IMR-90 (cell line): ENCODE data around the gene ATG101. TPM values are rescaled to one million over a fixed set of nuclear protein-coding genes. Genes with fewer than 3 reads are reported as not detected.

Experiments
- ATAC-seq: fragments of 200-7000 bp; cut with Tn5 transposase; 2 replicates; pipeline ENCODE4 v1.9.1; 2020; ENCODE audit warnings: low read depth, mild to moderate bottlenecking, moderate library complexity
- BruUV-seq: library from RNA; stranded (reverse); fragments of 400-500 nt; replicated peaks from 2 replicates; lab custom pipeline; 2021; lab: Mats Ljungman, UMichigan
- CTCF ChIA-PET: fragments of 300-600 bp; formaldehyde crosslinking; extraction: SDS; loops from one replicate; lab custom pipeline; 2021; ENCODE audit warnings: antibody characterized with exemption; lab: Yijun Ruan, JAX
- POLR2A ChIA-PET: fragments of 300-600 bp; sonication (Branson Sonifier 250); formaldehyde crosslinking; loops from one replicate; lab custom pipeline; 2022; ENCODE audit warnings: antibody characterized with exemption; ENCODE audit not compliant: unreplicated experiment; lab: Charles Lee
- DNase-seq: peaks from one replicate; pipeline ENCODE4 v3.0.0; 2013
- H2AFZ ChIP-seq: replicated peaks from 2 replicates; pipeline ENCODE3; 2013; ENCODE audit warnings: low read length, mild to moderate bottlenecking; ENCODE audit not compliant: poor library complexity
- H2AK5ac ChIP-seq: 2 replicates; pipeline ENCODE4 v1.6.1; 2013; ENCODE audit warnings: low read depth, low read length, inconsistent platforms
- H2AK9ac ChIP-seq: replicated peaks from 2 replicates; pipeline ENCODE3; 2013; ENCODE audit warnings: mild to moderate bottlenecking, low read depth, low read length, moderate library complexity; ENCODE audit not compliant: poor library complexity
- H2BK120ac ChIP-seq: 2 replicates; pipeline ENCODE4 v1.6.1; 2013; ENCODE audit warnings: low read depth, low read length, inconsistent platforms
- H2BK15ac ChIP-seq: 3 replicates; pipeline ENCODE4 v1.6.1; 2013; ENCODE audit warnings: low read depth, low read length, inconsistent platforms
- H2BK20ac ChIP-seq: 2 replicates; pipeline ENCODE4 v1.6.1; 2013; ENCODE audit warnings: low read depth, mild to moderate bottlenecking, inconsistent platforms, low read length, moderate library complexity
- H2BK5ac ChIP-seq: 2 replicates; pipeline ENCODE4 v1.6.1; 2013; ENCODE audit warnings: mild to moderate bottlenecking, low read depth, low read length, inconsistent platforms; ENCODE audit not compliant: poor library complexity, severe bottlenecking
- H3K14ac ChIP-seq: replicated peaks from 2 replicates; pipeline ENCODE4 v1.6.1; 2013; ENCODE audit warnings: low read depth, low read length, inconsistent platforms
- H3K18ac ChIP-seq: 2 replicates; pipeline ENCODE4 v1.6.1; 2013; ENCODE audit warnings: low read depth, low read length, control low read depth
- H3K23ac ChIP-seq: 2 replicates; pipeline ENCODE4 v1.6.1; 2013; ENCODE audit warnings: low read depth, low read length, inconsistent platforms
- H3K27ac ChIP-seq: 2 replicates; pipeline ENCODE4 v1.5.1; 2013; ENCODE audit warnings: mild to moderate bottlenecking, control low read depth, low read length; ENCODE audit not compliant: insufficient read depth
- H3K27me3 ChIP-seq: 2 replicates; pipeline ENCODE4 v1.6.1; 2013; ENCODE audit warnings: low read length; ENCODE audit not compliant: control insufficient read depth, insufficient read depth
- H3K36me3 ChIP-seq: 2 replicates; pipeline ENCODE4 v1.6.1; 2013; ENCODE audit warnings: low read length, mixed read lengths; ENCODE audit not compliant: control insufficient read depth, insufficient read depth
- H3K4ac ChIP-seq: 2 replicates; pipeline ENCODE4 v1.6.1; 2013; ENCODE audit warnings: low read depth, low read length, inconsistent platforms
- H3K4me1 ChIP-seq: 2 replicates; pipeline ENCODE4 v1.6.1; 2013; ENCODE audit warnings: low read length, mixed read lengths; ENCODE audit not compliant: control insufficient read depth, insufficient read depth
- H3K4me2 ChIP-seq: 2 replicates; pipeline ENCODE4 v1.6.1; 2013; ENCODE audit warnings: low read depth, mild to moderate bottlenecking, control low read depth, low read length, moderate library complexity
- H3K4me3 ChIP-seq: 2 replicates; pipeline ENCODE4 v1.5.1; 2013; ENCODE audit warnings: low read depth, mild to moderate bottlenecking, control low read depth, low read length, moderate library complexity; ENCODE audit not compliant: insufficient read depth
- H3K56ac ChIP-seq: 2 replicates; pipeline ENCODE4 v1.6.1; 2013; ENCODE audit warnings: low read length, inconsistent platforms; ENCODE audit not compliant: insufficient read depth; ENCODE audit errors: extremely low read depth
- H3K79me1 ChIP-seq, 2 experiments: 2 replicates each; pipeline ENCODE4 v1.6.1; 2013; ENCODE audit warnings: low read length in 2 of 2, inconsistent platforms in 1 of 2, low read depth in 1 of 2
- H3K9ac ChIP-seq: 2 replicates; pipeline ENCODE4 v1.6.1; 2013; ENCODE audit warnings: low read depth, low read length, control low read depth
- H3K9me1 ChIP-seq: 2 replicates; pipeline ENCODE4 v1.6.1; 2013; ENCODE audit warnings: low read length, inconsistent platforms; ENCODE audit not compliant: insufficient read depth
- H3K9me3 ChIP-seq: 2 replicates; pipeline ENCODE4 v1.6.1; 2013; ENCODE audit warnings: low read length; ENCODE audit not compliant: control insufficient read depth, insufficient read depth
- H4K20me1 ChIP-seq: 2 replicates; pipeline ENCODE4 v1.6.1; 2013; ENCODE audit warnings: low read length, inconsistent platforms; ENCODE audit not compliant: insufficient read depth
- H4K5ac ChIP-seq: 2 replicates; pipeline ENCODE4 v1.6.1; 2013; ENCODE audit warnings: mild to moderate bottlenecking, low read depth, low read length, control low read depth
- H4K8ac ChIP-seq, 2 experiments: 2 replicates each; pipeline ENCODE4 v1.6.1; 2013; ENCODE audit warnings: low read depth in 2 of 2, low read length in 2 of 2, control low read depth in 1 of 2, inconsistent platforms in 1 of 2
- H4K91ac ChIP-seq: 2 replicates; pipeline ENCODE4 v1.6.1; 2013; ENCODE audit warnings: low read depth, low read length, inconsistent platforms; ENCODE audit not compliant: insufficient read depth
- BHLHE40 ChIP-seq: fragments of 150-350 bp; IDR thresholded peaks from 2 replicates; pipeline ENCODE4 v1.6.1; 2016; ENCODE audit warnings: mild to moderate bottlenecking, low read depth, low read length
- CEBPB ChIP-seq: IDR thresholded peaks from 2 replicates; pipeline ENCODE4 v1.6.1; 2012; ENCODE audit warnings: low read depth, low read length, improper control_type of control experiment
- CHD1 ChIP-seq: IDR thresholded peaks from 2 replicates; pipeline ENCODE4 v1.6.1; 2012; ENCODE audit warnings: low read depth, low read length, improper control_type of control experiment
- CTCF ChIP-seq: conservative IDR thresholded peaks from 2 replicates; pipeline ENCODE4 v1.5.1; 2012; ENCODE audit warnings: mild to moderate bottlenecking, low read depth, low read length, improper control_type of control experiment
- FOS ChIP-seq: fragments of 150-350 bp; IDR thresholded peaks from 2 replicates; pipeline ENCODE4 v1.6.1; 2016; ENCODE audit warnings: low read depth, low read length
- MAFK ChIP-seq: IDR thresholded peaks from 2 replicates; pipeline ENCODE4 v1.6.1; 2012; ENCODE audit warnings: low read depth, low read length, improper control_type of control experiment
- MAZ ChIP-seq: IDR thresholded peaks from 2 replicates; pipeline ENCODE4 v1.6.1; 2012; ENCODE audit warnings: low read depth, mild to moderate bottlenecking, low read length, improper control_type of control experiment, moderate library complexity, borderline replicate concordance
- MXI1 ChIP-seq: IDR thresholded peaks from 2 replicates; pipeline ENCODE4 v1.6.1; 2012; ENCODE audit warnings: low read depth, mild to moderate bottlenecking, low read length, moderate library complexity, borderline replicate concordance
- NFE2L2 ChIP-seq: fragments of 150-350 bp; IDR thresholded peaks from 2 replicates; pipeline ENCODE4 v1.6.1; 2016; ENCODE audit warnings: low read depth, mild to moderate bottlenecking, low read length
- POLR2A ChIP-seq: IDR thresholded peaks from 2 replicates; pipeline ENCODE4 v1.6.1; 2012; ENCODE audit warnings: mild to moderate bottlenecking, low read depth, low read length
- RAD21 ChIP-seq: IDR thresholded peaks from 2 replicates; pipeline ENCODE4 v1.6.1; 2012; ENCODE audit warnings: low read length, improper control_type of control experiment
- RCOR1 ChIP-seq: IDR thresholded peaks from 2 replicates; pipeline ENCODE4 v1.6.1; 2012; ENCODE audit warnings: mild to moderate bottlenecking, low read length, improper control_type of control experiment; ENCODE audit not compliant: insufficient replicate concordance
- RFX5 ChIP-seq: IDR thresholded peaks from 2 replicates; pipeline ENCODE4 v1.8.0; 2012; ENCODE audit warnings: low read depth, mild to moderate bottlenecking, low read length, moderate library complexity
- SMC3 ChIP-seq: fragments of 150-350 bp; IDR thresholded peaks from 2 replicates; pipeline ENCODE4 v1.6.1; 2016; ENCODE audit warnings: low read depth, mild to moderate bottlenecking, antibody characterized with exemption, low read length, moderate library complexity
- USF2 ChIP-seq: fragments of 150-350 bp; IDR thresholded peaks from 2 replicates; pipeline ENCODE4 v1.6.1; 2017; ENCODE audit warnings: mild to moderate bottlenecking, antibody characterized with exemption, low read length, low read depth
- WGBS, 2 experiments: methylation state at CpG; one replicate each; pipeline versions ENCODE4 v1.1.5 to v1.1.7; 2013; ENCODE audit warnings: missing lambda C conversion rate in 2 of 2; ENCODE audit not compliant: insufficient read length in 1 of 2; ENCODE audit errors: extremely low coverage in 2 of 2; 5-methylcytosine and 5-hydroxymethylcytosine counted together
- dilution Hi-C: fragments of 300-500 bp; cut with HindIII; formaldehyde crosslinking; loops from one replicate; pipeline ENCODE4 v1.14.3; 2018; ENCODE audit warnings: low sequenced_read_pairs; ENCODE audit not compliant: unreplicated experiment
- in situ Hi-C: fragments of 300-500 bp; cut with MboI; formaldehyde crosslinking; loops from 3 replicates; pipeline ENCODE4 v1.14.3; 2019; ENCODE audit warnings: low sequenced_read_pairs, inconsistent platforms, mixed read lengths
- intact Hi-C: fragments of 100-400 bp; cut with micrococcal nuclease; formaldehyde crosslinking; loops from 2 replicates; pipeline ENCODE4 v1.10.0; 2022
- polyA plus RNA-seq, 3 experiments: library from polyadenylated mRNA; depleted of rRNA; stranded (reverse); fragments of >200 nt; gene quantifications; 2 replicates each; pipeline ENCODE4 v1.2.3, GENCODE V29; 2012; ENCODE audit warnings: low replicate concordance in 1 of 3
- total RNA-seq: library from RNA; depleted of rRNA; stranded (reverse); fragments of >200 nt; gene quantifications from 2 replicates; pipeline ENCODE4 v1.2.3, GENCODE V29; 2012

The ATG101 gene
- total and polyA plus RNA-seq, 2 of the 4 experiments (the other 2 are of a cell fraction) = 93.9 to 167 TPM

- peaks cover 50% of the 10 kb centered on the region for H4K20me1 ChIP-seq
- POLR2A ChIA-PET = interaction anchor here (2.0 kb wide), 1 partner anchor 55 kb away, joined by 6 read pairs; no protein-coding TSS in a partner anchor
- dilution Hi-C loops = no loop called here
- H4K5ac ChIP-seq = peak overlapping the region; percentile 40; the same call in 1 of the 2 replicates
- H3K18ac ChIP-seq = peak overlapping the region; percentile 59; the same call in 1 of the 2 replicates
- H3K9me1 ChIP-seq = peaks cover 11% of the 10 kb centered on the region
- H2BK5ac ChIP-seq = peak overlapping the region; percentile 64
- H2BK120ac ChIP-seq = peak overlapping the region; percentile 19
- H3K4ac ChIP-seq = peak overlapping the region; percentile 66; the same call in 1 of the 2 replicates
- H3K9ac ChIP-seq = peak overlapping the region; percentile 26; the same call in 1 of the 2 replicates
- CTCF ChIA-PET = interaction anchor here (0.6 to 4.2 kb wide), 2 partner anchors 55 to 186 kb away, joined by 3 to 55 read pairs; no protein-coding TSS in a partner anchor
- H2BK15ac ChIP-seq = no peak overlapping the region; the same call in 2 of the 3 replicates
- no peaks in the 10 kb centered on the region for H3K9me3 ChIP-seq
- H2AK5ac ChIP-seq = peak overlapping the region; percentile 78; the same call in 1 of the 2 replicates
- DNase-seq (no peak), ATAC-seq (no peak)
- peaks cover 29% of the 10 kb centered on the region for H3K36me3 ChIP-seq
- peak overlapping the region; percentile 68; the same call in 1 of the 2 replicates for H3K23ac ChIP-seq
- no TSS peak for BruUV-seq
- WGBS, 2 experiments = no CpG with 5 or more reads among the region's 10 CpGs
- in situ Hi-C loops = loop anchor here (5.0 kb wide), 1 partner anchor 53 kb away; no protein-coding TSS in a partner anchor
- H3K14ac ChIP-seq = peak overlapping the region; percentile 86; the same call in 1 of the 2 replicates
- no peaks in the 10 kb centered on the region for H3K27me3 ChIP-seq
- peaks cover 30% of the 10 kb centered on the region for H3K4me1 ChIP-seq
- peak overlapping the region; percentile 58 for H4K91ac ChIP-seq
- intact Hi-C loops = no loop called here
- H3K4me2 ChIP-seq = no peak overlapping the region; the same call in 1 of the 2 replicates
- H2BK20ac ChIP-seq = no peak overlapping the region
- peak overlapping the region; percentile 44 for H2AK9ac ChIP-seq
- peak overlapping the region; percentile 66 for H3K27ac ChIP-seq
- no peak overlapping the region for H3K56ac ChIP-seq
- no peak overlapping the region for H3K4me3 ChIP-seq
- H4K8ac ChIP-seq = no peak overlapping the region
- no peak overlapping the region for H2AFZ ChIP-seq
- peaks cover 18 to 54% of the 10 kb centered on the region in 2 experiments for H3K79me1 ChIP-seq
- TF ChIP-seq RFX5 (no peak), CHD1 (no peak), RCOR1 (no peak), FOS (no peak), NFE2L2 (no peak), USF2 (no peak), BHLHE40 (no peak), POLR2A (no peak), RAD21 (no peak), CTCF (no peak), SMC3 (no peak), CEBPB (no peak), MAFK (no peak), MXI1 (no peak), MAZ (no peak)
These were observed 10.8 kb downstream of the ATG101 start for GRCh38 chr12:52080403-52081251.
